ENCODE measurements around the gene RANBP1.

DNA sequence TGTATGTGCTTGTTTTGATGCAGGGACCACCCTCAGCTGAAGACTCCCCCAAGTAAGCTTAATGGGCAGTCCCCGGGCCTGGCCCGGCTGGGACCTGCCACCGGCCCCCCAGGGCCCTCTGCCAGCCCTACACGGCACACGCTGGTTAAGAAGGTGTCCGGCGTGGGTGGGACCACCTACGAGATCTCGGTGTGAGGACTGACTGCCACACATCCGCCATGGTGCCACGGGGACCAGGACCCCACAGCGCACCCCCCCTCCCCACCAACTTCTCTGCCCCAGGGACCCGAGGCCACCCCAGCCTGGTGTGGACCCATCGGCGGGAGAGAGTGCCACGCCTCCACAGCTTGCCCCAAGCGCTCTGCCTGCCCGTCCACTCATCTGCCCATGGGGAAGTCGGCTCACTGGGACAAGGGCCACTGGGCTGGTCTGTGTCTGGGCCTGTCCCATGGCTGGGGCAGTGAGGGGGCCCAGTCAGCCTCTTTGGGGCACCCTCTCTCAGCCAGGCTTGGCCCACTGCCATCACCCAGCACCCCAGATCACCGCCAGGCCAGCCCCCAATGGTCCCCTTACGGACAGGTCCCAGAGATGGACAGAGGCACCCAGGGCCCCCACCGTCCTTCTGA is 29.4 kb downstream of the RANBP1 start:
- TF ChIP-seq, protein P1, sequence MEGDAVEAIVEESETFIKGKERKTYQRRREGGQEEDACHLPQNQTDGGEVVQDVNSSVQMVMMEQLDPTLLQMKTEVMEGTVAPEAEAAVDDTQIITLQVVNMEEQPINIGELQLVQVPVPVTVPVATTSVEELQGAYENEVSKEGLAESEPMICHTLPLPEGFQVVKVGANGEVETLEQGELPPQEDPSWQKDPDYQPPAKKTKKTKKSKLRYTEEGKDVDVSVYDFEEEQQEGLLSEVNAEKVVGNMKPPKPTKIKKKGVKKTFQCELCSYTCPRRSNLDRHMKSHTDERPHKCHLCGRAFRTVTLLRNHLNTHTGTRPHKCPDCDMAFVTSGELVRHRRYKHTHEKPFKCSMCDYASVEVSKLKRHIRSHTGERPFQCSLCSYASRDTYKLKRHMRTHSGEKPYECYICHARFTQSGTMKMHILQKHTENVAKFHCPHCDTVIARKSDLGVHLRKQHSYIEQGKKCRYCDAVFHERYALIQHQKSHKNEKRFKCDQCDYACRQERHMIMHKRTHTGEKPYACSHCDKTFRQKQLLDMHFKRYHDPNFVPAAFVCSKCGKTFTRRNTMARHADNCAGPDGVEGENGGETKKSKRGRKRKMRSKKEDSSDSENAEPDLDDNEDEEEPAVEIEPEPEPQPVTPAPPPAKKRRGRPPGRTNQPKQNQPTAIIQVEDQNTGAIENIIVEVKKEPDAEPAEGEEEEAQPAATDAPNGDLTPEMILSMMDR (conservative IDR thresholded peaks at IDR 0.05; ENCODE audit: low read depth, low read length): no peak
- TF ChIP-seq POLR2A (IDR thresholded peaks at IDR 0.05; ENCODE audit: low read depth, low read length) (no peak), RFX5 (IDR thresholded peaks at IDR 0.05; ENCODE audit: low read depth, low read length) (no peak), MXI1 (IDR thresholded peaks at IDR 0.05; ENCODE audit: borderline replicate concordance, low read depth, low read length) (no peak), CEBPB (IDR thresholded peaks at IDR 0.05; ENCODE audit: low read depth, low read length) (no peak), FOS (IDR thresholded peaks at IDR 0.05; ENCODE audit: low read depth, low read length) (no peak)
- TF ChIP-seq, protein P2, sequence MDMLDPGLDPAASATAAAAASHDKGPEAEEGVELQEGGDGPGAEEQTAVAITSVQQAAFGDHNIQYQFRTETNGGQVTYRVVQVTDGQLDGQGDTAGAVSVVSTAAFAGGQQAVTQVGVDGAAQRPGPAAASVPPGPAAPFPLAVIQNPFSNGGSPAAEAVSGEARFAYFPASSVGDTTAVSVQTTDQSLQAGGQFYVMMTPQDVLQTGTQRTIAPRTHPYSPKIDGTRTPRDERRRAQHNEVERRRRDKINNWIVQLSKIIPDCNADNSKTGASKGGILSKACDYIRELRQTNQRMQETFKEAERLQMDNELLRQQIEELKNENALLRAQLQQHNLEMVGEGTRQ (IDR thresholded peaks at IDR 0.05; ENCODE audit: low read depth, low read length): no peak

Data from IMR-90 (cell line).